Spleen (tissue), 7 donors: ENCODE data around the gene MALAT1.

Experiments
- POLR2A ChIP-seq, 3 donors: fragments of 450-650 bp; IDR thresholded peaks; one replicate each; pipeline ENCODE4 v1.5.1; 2017; ENCODE audit warnings: antibody characterized with exemption in 3 of 3, mild to moderate bottlenecking in 1 of 3
- TF ChIP-seq, protein P1 (sequence below), 11 experiments: fragments of 200-600 bp in 7 of 11; fragments of 450-650 bp in 4 of 11; sonication (generic) in 4 of 11; IDR thresholded peaks in 8 of 11; conservative IDR thresholded peaks in 3 of 11; 1 replicate in 7 of 11; 2 replicates in 4 of 11; pipeline versions ENCODE4 v1.4.0 to v1.8.0; 2016 to 2021; ENCODE audit warnings: antibody characterized with exemption in 11 of 11, inconsistent platforms in 4 of 11, mild to moderate bottlenecking in 1 of 11
- donor health status: DM: no; HTN: no; CAD: no; lungs with moderate emphysema.
- donor health status: DM: no; HTN: no; CAD: no.
- donor health status: DM: no; HTN: no; CAD: no.

DNA sequence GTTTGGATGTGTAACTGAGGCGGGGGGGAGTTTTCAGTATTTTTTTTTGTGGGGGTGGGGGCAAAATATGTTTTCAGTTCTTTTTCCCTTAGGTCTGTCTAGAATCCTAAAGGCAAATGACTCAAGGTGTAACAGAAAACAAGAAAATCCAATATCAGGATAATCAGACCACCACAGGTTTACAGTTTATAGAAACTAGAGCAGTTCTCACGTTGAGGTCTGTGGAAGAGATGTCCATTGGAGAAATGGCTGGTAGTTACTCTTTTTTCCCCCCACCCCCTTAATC, 2.3 kb downstream of the MALAT1 start:
- peak in 1 of 3 donors; percentile 4 for TF ChIP-seq POLR2A (IDR thresholded peaks at IDR 0.05)
- TF ChIP-seq, protein P1, sequence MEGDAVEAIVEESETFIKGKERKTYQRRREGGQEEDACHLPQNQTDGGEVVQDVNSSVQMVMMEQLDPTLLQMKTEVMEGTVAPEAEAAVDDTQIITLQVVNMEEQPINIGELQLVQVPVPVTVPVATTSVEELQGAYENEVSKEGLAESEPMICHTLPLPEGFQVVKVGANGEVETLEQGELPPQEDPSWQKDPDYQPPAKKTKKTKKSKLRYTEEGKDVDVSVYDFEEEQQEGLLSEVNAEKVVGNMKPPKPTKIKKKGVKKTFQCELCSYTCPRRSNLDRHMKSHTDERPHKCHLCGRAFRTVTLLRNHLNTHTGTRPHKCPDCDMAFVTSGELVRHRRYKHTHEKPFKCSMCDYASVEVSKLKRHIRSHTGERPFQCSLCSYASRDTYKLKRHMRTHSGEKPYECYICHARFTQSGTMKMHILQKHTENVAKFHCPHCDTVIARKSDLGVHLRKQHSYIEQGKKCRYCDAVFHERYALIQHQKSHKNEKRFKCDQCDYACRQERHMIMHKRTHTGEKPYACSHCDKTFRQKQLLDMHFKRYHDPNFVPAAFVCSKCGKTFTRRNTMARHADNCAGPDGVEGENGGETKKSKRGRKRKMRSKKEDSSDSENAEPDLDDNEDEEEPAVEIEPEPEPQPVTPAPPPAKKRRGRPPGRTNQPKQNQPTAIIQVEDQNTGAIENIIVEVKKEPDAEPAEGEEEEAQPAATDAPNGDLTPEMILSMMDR (IDR thresholded peaks at IDR 0.05 in 8 of 11, conservative IDR thresholded peaks at IDR 0.05 in 3 of 11), result no peak
